ENCODE data around the gene PIAS2. TPM values are rescaled to one million over a fixed set of nuclear protein-coding genes. Genes with fewer than 3 reads are reported as not detected.
"Not testable (repeated sequence)": the region's sequence is repeated elsewhere in the genome, so short reads cannot be mapped to it uniquely, and the experiment has no call there.

PIAS2 gene
- total RNA-seq, 1 donor from 2014 or later: 36.0 TPM

- Mint-ChIP-seq H3K4me3 (no peak overlapping the region), H3K36me3 (ENCODE audit: low read depth) (peaks cover 9% of the 10 kb centered on the region), H3K4me1 (no peaks in the 10 kb centered on the region), H3K27ac (no peak overlapping the region), H3K27me3 (no peaks in the 10 kb centered on the region), H3K9me3 (no peaks in the 10 kb centered on the region)
- POLR2A ChIA-PET: no interaction called here
- ATAC-seq (ENCODE audit: low read depth): no peak
- CTCF ChIA-PET: no interaction called here
- DNase-seq: no peak
- TF ChIP-seq, protein P1, sequence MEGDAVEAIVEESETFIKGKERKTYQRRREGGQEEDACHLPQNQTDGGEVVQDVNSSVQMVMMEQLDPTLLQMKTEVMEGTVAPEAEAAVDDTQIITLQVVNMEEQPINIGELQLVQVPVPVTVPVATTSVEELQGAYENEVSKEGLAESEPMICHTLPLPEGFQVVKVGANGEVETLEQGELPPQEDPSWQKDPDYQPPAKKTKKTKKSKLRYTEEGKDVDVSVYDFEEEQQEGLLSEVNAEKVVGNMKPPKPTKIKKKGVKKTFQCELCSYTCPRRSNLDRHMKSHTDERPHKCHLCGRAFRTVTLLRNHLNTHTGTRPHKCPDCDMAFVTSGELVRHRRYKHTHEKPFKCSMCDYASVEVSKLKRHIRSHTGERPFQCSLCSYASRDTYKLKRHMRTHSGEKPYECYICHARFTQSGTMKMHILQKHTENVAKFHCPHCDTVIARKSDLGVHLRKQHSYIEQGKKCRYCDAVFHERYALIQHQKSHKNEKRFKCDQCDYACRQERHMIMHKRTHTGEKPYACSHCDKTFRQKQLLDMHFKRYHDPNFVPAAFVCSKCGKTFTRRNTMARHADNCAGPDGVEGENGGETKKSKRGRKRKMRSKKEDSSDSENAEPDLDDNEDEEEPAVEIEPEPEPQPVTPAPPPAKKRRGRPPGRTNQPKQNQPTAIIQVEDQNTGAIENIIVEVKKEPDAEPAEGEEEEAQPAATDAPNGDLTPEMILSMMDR (IDR thresholded peaks at IDR 0.05): no peak
- intact Hi-C loops (cut with micrococcal nuclease): no loop called here
These were observed 101.6 kb downstream of the PIAS2 start for GRCh38 chr18:46815661-46816060.

DNA sequence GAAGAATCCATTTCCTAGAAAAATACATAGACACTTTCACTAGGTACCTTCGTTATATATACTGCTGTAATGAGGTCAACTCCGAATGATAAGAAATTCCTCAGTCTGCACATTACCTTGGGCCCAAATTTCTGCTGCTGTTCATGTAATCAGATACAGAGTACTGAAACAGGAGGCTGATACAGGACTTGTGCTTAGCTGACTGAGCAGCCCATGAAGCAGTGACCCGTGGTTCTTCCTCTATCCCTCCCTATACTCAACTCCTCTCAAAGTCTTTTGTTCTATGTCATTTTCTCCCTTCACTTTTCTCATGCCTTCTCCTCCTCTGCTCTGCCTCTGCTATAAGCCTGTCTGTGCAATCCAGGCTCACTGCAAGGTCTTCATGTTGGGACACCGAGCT is 102.9 kb downstream of the PIAS2 start:
- H3K4me1 Mint-ChIP-seq: no peaks in the 10 kb centered on the region
- ATAC-seq (ENCODE audit: low read depth): no peak
- TF ChIP-seq, protein P1 (IDR thresholded peaks at IDR 0.05): no peak
- POLR2A ChIA-PET: interaction anchor here (0.6 kb wide), 1 partner anchor 101 kb away, joined by 5 read pairs; no protein-coding TSS in a partner anchor
- H3K9me3 Mint-ChIP-seq: no peaks in the 10 kb centered on the region
- CTCF ChIA-PET: no interaction called here
- DNase-seq: no peak
- H3K27me3 Mint-ChIP-seq: no peaks in the 10 kb centered on the region
- H3K36me3 Mint-ChIP-seq (ENCODE audit: low read depth): peaks cover 4% of the 10 kb centered on the region
- H3K27ac Mint-ChIP-seq: no peak overlapping the region
- no peak overlapping the region for H3K4me3 Mint-ChIP-seq
- intact Hi-C loops (cut with micrococcal nuclease): no loop called here

- no peaks in the 10 kb centered on the region for H3K4me1 Mint-ChIP-seq
- no peak for ATAC-seq (ENCODE audit: low read depth)
- DNase-seq: no peak
- H3K36me3 Mint-ChIP-seq (ENCODE audit: low read depth): peaks cover 6% of the 10 kb centered on the region
- no peak overlapping the region for H3K27ac Mint-ChIP-seq
- no peaks in the 10 kb centered on the region for H3K27me3 Mint-ChIP-seq
- CTCF ChIA-PET: no interaction called here
- intact Hi-C loops (cut with micrococcal nuclease): no loop called here
- TF ChIP-seq, protein P1 (IDR thresholded peaks at IDR 0.05): no peak
- H3K9me3 Mint-ChIP-seq: no peaks in the 10 kb centered on the region
- no peak overlapping the region for H3K4me3 Mint-ChIP-seq
- POLR2A ChIA-PET: no interaction called here
These were observed 105.0 kb downstream of the PIAS2 start for GRCh38 chr18:46812311-46812710.

DNA sequence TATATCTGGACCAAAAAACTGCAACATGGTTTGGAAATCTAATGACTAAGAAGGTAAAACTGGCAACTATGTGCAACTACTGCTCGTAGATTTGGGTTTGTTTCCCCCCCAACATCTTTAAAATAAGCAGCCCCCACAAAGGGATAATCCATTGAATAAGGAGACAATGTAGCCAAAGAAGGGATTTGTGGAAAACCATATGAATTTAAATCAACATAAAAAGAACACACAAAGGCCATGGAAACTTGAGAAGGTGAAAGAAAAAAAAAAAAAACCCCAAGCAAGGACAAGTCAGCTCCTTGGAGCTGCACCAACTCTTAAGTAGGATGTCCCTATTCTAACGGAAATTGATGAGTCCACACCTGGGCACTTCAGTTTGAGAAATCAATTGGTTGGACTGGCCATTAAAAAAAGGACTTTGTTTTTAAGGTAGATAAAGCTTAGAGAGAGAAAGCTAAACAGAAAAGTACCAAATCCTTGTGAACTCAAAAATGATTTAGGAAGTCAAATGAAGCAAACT is 106.8 kb downstream of the PIAS2 start:
- no peak for DNase-seq
- Mint-ChIP-seq H3K27ac (no peak overlapping the region), H3K9me3 (no peaks in the 10 kb centered on the region), H3K27me3 (no peaks in the 10 kb centered on the region), H3K36me3 (ENCODE audit: low read depth) (peaks cover 4% of the 10 kb centered on the region), H3K4me1 (no peaks in the 10 kb centered on the region), H3K4me3 (no peak overlapping the region)
- POLR2A ChIA-PET: no interaction called here
- CTCF ChIA-PET: no interaction called here
- ATAC-seq (ENCODE audit: low read depth): no peak
- intact Hi-C loops (cut with micrococcal nuclease): no loop called here
- TF ChIP-seq, protein P1 (IDR thresholded peaks at IDR 0.05): no peak

- ChIA-PET CTCF (no interaction called here), POLR2A (no interaction called here)
- ATAC-seq (ENCODE audit: low read depth): no peak
- H3K4me1 Mint-ChIP-seq: no peaks in the 10 kb centered on the region
- H3K4me3 Mint-ChIP-seq: no peak overlapping the region
- H3K27me3 Mint-ChIP-seq: no peaks in the 10 kb centered on the region
- intact Hi-C loops (cut with micrococcal nuclease): no loop called here
- H3K9me3 Mint-ChIP-seq: peaks cover 3% of the 10 kb centered on the region
- H3K36me3 Mint-ChIP-seq (ENCODE audit: low read depth): peaks cover 4% of the 10 kb centered on the region
- TF ChIP-seq, protein P1 (IDR thresholded peaks at IDR 0.05): no peak
- no peak overlapping the region for H3K27ac Mint-ChIP-seq
- no peak for DNase-seq
These were observed 108.2 kb downstream of the PIAS2 start for GRCh38 chr18:46809145-46809544.

- ATAC-seq (ENCODE audit: low read depth); DNase-seq; H3K4me1 Mint-ChIP-seq; intact Hi-C loops (cut with micrococcal nuclease); H3K9me3 Mint-ChIP-seq; H3K36me3 Mint-ChIP-seq (ENCODE audit: low read depth); H3K27me3 Mint-ChIP-seq; CTCF ChIA-PET; H3K4me3 Mint-ChIP-seq; H3K27ac Mint-ChIP-seq; POLR2A ChIA-PET: not testable (repeated sequence)
These were observed 121.4 kb downstream of the PIAS2 start for GRCh38 chr18:46795945-46796344.
